Measurements from ENCODE around the gene PRAMEF17.
"Not testable (repeated sequence)": the region's sequence is repeated elsewhere in the genome, so short reads cannot be mapped to it uniquely, and the experiment has no call there.

PRAMEF17 gene

GRCh38 chr1:13407811-13408210 lies 18.4 kb downstream of the PRAMEF17 start:
- TF ChIP-seq CTCF (IDR thresholded peaks at IDR 0.05; ENCODE audit: extremely low read depth, insufficient read depth, missing control alignments), result no peak
- DNase-seq (ENCODE audit: low spot score), result no peak
- in situ Hi-C loops (cut with MboI; ENCODE audit: low pct_unique_long_range_greater_than_20kb, low sequenced_read_pairs, unreplicated experiment), result no loop called here

GRCh38 chr1:13410150-13410549 lies 20.7 kb downstream of the PRAMEF17 start, which contains the start of gene PRAMEF20:
Gene PRAMEF20 (plus strand): TSS chr1:13410450. CDS start chr1:13416355, 5,905 bp downstream.
- DNase-seq (ENCODE audit: low spot score); in situ Hi-C loops (cut with MboI; ENCODE audit: low pct_unique_long_range_greater_than_20kb, low sequenced_read_pairs, unreplicated experiment): not testable (repeated sequence)

DNA sequence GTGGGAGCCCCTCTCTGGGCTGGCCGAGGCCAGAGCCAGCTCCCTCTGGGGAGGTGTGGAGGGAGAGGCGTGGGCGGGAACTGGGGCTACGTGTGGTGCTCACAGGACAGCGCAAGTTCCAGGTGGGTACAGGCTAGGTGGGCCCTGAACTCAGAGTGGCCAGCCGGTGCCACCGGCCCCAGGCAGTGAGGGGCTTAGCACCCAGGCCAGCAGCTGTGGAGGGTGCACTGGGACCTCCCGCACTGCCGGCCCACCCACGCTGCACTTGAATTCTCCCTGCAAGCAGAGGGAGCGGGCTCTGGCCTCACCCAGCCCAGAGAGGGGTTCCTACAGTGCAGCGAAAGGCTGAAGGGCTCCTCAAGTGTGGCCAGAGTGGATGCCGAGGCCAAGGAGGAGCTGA lies 41.1 kb downstream of the PRAMEF17 start:
- no peak for TF ChIP-seq CTCF (IDR thresholded peaks at IDR 0.05; ENCODE audit: extremely low read depth, insufficient read depth, missing control alignments)
- no peak for DNase-seq (ENCODE audit: low spot score)
- in situ Hi-C loops (cut with MboI; ENCODE audit: low pct_unique_long_range_greater_than_20kb, low sequenced_read_pairs, unreplicated experiment), result no loop called here

- no peak for DNase-seq (ENCODE audit: low spot score)
- TF ChIP-seq CTCF (IDR thresholded peaks at IDR 0.05; ENCODE audit: extremely low read depth, insufficient read depth, missing control alignments), result no peak
- in situ Hi-C loops (cut with MboI; ENCODE audit: low pct_unique_long_range_greater_than_20kb, low sequenced_read_pairs, unreplicated experiment), result no loop called here
These were observed 42.8 kb downstream of the PRAMEF17 start for GRCh38 chr1:13432251-13432650.

GRCh38 chr1:13433694-13434358 lies 44.4 kb downstream of the PRAMEF17 start:
- in situ Hi-C loops (cut with MboI; ENCODE audit: low pct_unique_long_range_greater_than_20kb, low sequenced_read_pairs, unreplicated experiment), result not testable (repeated sequence)

GRCh38 chr1:13435458-13435857 lies 46.0 kb downstream of the PRAMEF17 start:
- no peak for DNase-seq (ENCODE audit: low spot score)
- in situ Hi-C loops (cut with MboI; ENCODE audit: low pct_unique_long_range_greater_than_20kb, low sequenced_read_pairs, unreplicated experiment), result no loop called here
- no peak for TF ChIP-seq CTCF (IDR thresholded peaks at IDR 0.05; ENCODE audit: extremely low read depth, insufficient read depth, missing control alignments)

More at GRCh38 chr1:13433694-13434358, 44.4 kb downstream of the PRAMEF17 start:
- not testable (repeated sequence) for DNase-seq (ENCODE audit: low spot score)

DNA sequence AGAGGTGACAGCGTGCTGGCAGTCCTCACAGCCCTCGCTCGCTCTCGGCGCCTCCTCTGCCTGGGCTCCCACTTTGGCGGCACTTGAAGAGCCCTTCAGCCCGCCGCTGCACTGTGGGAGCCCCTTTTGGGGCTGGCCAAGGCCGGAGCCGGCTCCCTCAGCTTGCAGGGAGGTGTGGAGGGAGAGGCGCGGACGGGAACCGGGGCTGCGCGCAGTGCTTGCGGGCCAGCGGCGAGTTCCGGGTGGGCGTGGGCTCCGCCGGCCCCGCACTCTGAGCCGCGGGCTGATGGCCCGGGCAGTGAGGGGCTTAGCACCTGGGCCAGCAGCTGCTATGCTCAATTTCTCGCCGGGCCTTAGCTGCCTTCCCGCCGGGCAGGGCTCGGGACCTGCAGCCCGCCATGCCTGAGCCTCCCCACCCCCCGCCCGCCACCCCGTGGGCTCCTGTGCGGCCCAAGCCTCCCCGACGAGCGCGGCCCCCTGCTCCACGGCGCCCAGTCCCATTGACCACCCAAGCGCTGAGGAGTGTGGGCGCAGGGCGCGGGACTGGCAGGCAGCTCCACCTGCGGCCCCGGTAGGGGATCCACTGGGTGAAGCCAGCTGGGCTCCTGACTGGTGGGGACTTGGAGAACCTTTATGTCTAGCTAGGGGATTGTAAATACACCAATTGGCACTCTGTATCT lies 49.8 kb downstream of the PRAMEF17 start:
- DNase-seq (ENCODE audit: low spot score); in situ Hi-C loops (cut with MboI; ENCODE audit: low pct_unique_long_range_greater_than_20kb, low sequenced_read_pairs, unreplicated experiment): not testable (repeated sequence)
